Endothelial cell (in vitro differentiated cells): Measurements from ENCODE around the gene PRDM15. TPM values are rescaled to one million over a fixed set of nuclear protein-coding genes. Genes with fewer than 3 reads are reported as not detected.

Experiments used
- DNase-seq: peaks from one replicate; pipeline ENCODE4 v3.0.0; 2021; ENCODE audit warnings: low spot score
- H3K27ac Mint-ChIP-seq: one replicate; pipeline ENCODE4 v1.8.0; 2021; ENCODE audit warnings: mixed read lengths, inconsistent platforms; ENCODE audit not compliant: unreplicated experiment
- H3K27me3 Mint-ChIP-seq: one replicate; pipeline ENCODE4 v1.8.0; 2021; ENCODE audit warnings: mild to moderate bottlenecking, moderate library complexity, mixed read lengths, inconsistent platforms; ENCODE audit not compliant: unreplicated experiment
- H3K36me3 Mint-ChIP-seq: one replicate; pipeline ENCODE4 v1.8.0; 2021; ENCODE audit warnings: mild to moderate bottlenecking, low read depth, mixed read lengths, inconsistent platforms; ENCODE audit not compliant: unreplicated experiment
- H3K4me1 Mint-ChIP-seq: one replicate; pipeline ENCODE4 v1.8.0; 2021; ENCODE audit warnings: mild to moderate bottlenecking, mixed read lengths, inconsistent platforms; ENCODE audit not compliant: unreplicated experiment
- H3K4me3 Mint-ChIP-seq: one replicate; pipeline ENCODE4 v1.8.0; 2021; ENCODE audit warnings: mild to moderate bottlenecking, mixed read lengths, inconsistent platforms; ENCODE audit not compliant: unreplicated experiment
- H3K9me3 Mint-ChIP-seq: one replicate; pipeline ENCODE4 v1.8.0; 2021; ENCODE audit warnings: mixed read lengths, inconsistent platforms; ENCODE audit not compliant: unreplicated experiment
- CTCF ChIP-seq: fragments of 200-600 bp; sonication (generic); IDR thresholded peaks from one replicate; pipeline ENCODE4 v1.5.0; 2021; ENCODE audit warnings: antibody characterized with exemption; ENCODE audit not compliant: unreplicated experiment
- total RNA-seq: library from RNA; stranded (reverse); fragmentation: NEBNext Ultra II Directional; extraction: Animal tissue kit (Norgen Biotek cat#: 25700); gene quantifications from one replicate; pipeline ENCODE4 v1.2.1, GENCODE V29; 2021; ENCODE audit not compliant: unreplicated experiment

PRDM15 gene
- total RNA-seq, 1 donor from 2014 or later = 7.5 TPM

DNA sequence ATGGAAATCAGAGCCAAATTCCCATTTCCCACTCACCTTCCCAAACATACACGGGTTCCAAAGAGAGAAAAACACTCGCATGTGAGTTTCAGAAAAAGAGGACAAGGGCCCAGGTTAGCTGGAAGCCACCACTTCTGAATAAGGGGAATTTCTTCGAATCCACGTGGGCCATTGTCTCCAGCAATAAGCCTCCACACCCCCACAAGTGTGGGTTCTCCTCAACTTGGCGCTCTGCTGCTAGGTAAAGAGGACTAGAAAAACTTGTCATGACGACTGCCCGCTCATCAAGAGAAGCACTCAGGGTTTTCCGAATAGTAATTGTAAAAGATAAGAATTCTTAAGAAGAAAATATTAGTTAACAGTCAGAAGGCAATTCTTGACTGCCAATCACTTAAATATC is 30.6 kb downstream of the PRDM15 start:
- peaks cover 3% of the 10 kb centered on the region for H3K27me3 Mint-ChIP-seq
- H3K36me3 Mint-ChIP-seq = no peaks in the 10 kb centered on the region
- H3K9me3 Mint-ChIP-seq = no peaks in the 10 kb centered on the region
- no peak overlapping the region for H3K4me3 Mint-ChIP-seq
- no peak overlapping the region for H3K27ac Mint-ChIP-seq
- DNase-seq = no peak
- TF ChIP-seq CTCF = no peak
- peaks cover 4% of the 10 kb centered on the region for H3K4me1 Mint-ChIP-seq

DNA sequence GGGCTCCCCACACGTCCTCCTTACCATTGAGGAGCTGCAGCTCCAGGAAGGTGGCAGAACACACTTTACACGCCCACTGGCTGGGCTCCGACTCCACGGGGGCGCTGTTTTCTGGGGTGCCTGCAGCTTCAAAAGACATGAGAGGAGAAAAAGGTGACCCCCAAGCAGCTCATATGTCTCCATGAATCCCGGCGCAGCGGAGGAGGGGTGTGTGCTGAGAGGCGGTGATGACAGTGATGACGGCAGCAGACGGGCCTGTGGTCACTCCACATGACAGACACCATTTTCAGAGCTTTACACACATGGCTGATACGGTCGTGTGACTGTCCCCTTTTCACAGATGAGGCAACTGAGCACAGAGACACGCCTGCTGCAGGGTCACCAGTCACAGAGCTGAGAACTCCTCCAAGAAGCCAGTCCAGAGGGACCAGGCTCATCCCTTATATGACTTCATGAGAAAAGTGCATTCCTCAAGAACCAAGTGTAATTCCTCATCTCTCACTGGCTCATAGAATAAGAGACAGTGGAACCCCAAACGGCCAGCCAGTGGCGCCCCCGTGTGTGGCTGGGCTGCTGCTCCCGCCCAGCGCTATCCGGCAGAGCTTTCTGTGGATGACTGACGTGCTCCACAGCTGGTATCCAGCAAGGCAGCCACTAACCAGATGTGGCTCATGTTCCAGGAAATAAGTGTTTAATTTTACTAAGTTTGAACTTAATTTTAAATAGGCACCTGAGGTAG is 31.9 kb downstream of the PRDM15 start:
- Mint-ChIP-seq H3K4me1 (peaks cover 4% of the 10 kb centered on the region), H3K4me3 (no peak overlapping the region)

DNA sequence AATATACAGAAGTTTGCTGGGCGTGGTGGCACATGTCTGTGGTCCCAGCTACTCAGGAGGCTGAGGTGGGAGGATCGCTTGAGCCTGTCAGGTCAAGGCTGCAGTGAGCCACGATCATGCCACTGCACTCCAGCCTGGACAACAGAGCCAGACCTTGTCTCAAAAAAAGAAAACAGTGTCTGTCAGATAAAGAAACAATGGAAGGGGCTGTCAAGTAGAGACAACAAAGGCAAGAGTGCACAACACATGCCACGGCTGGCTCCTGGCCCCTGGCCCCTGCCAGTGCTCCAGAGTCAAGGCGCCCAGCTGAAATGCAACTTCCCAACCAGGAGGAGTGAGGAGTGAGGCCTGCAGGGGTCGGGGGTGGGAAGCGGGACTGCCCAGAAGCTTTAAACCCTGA is 32.6 kb downstream of the PRDM15 start:
- peaks cover 4% of the 10 kb centered on the region for H3K4me1 Mint-ChIP-seq
- H3K9me3 Mint-ChIP-seq = no peaks in the 10 kb centered on the region
- H3K27ac Mint-ChIP-seq = no peak overlapping the region
- H3K27me3 Mint-ChIP-seq = peaks cover 3% of the 10 kb centered on the region
- DNase-seq = no peak
- no peaks in the 10 kb centered on the region for H3K36me3 Mint-ChIP-seq
- no peak for TF ChIP-seq CTCF
- no peak overlapping the region for H3K4me3 Mint-ChIP-seq

More for the DNA sequence above, 31.9 kb downstream of the PRDM15 start:
- no peak for TF ChIP-seq CTCF
- Mint-ChIP-seq H3K36me3 (no peaks in the 10 kb centered on the region), H3K27ac (no peak overlapping the region), H3K9me3 (no peaks in the 10 kb centered on the region), H3K27me3 (peaks cover 3% of the 10 kb centered on the region)
- DNase-seq = no peak

GRCh38 chr21:41846033-41846317 is 33.2 kb downstream of the PRDM15 start:
- no peaks in the 10 kb centered on the region for H3K9me3 Mint-ChIP-seq
- no peak overlapping the region for H3K4me3 Mint-ChIP-seq

More at GRCh38 chr21:41846033-41846317, 33.2 kb downstream of the PRDM15 start:
- H3K27ac Mint-ChIP-seq = no peak overlapping the region
- H3K36me3 Mint-ChIP-seq = peaks cover 2% of the 10 kb centered on the region
- no peak for DNase-seq
- H3K4me1 Mint-ChIP-seq = peaks cover 4% of the 10 kb centered on the region
- peaks cover 3% of the 10 kb centered on the region for H3K27me3 Mint-ChIP-seq
- TF ChIP-seq CTCF = no peak
